HG02571 (cell line): Measurements from ENCODE around the gene OSBPL3.
"Not testable (repeated sequence)": the region's sequence is repeated elsewhere in the genome, so short reads cannot be mapped to it uniquely, and the experiment has no call there.

Experiments used
- ATAC-seq: cut with Tn5 transposase; IDR thresholded peaks from one replicate; pipeline ENCODE4 v1.9.1; 2021; ENCODE audit warnings: mild to moderate bottlenecking, moderate library complexity; ENCODE audit not compliant: unreplicated experiment

Gene OSBPL3

GRCh38 chr7:24924375-24924774 is 55.6 kb downstream of the OSBPL3 start:
- no peak for ATAC-seq

GRCh38 chr7:24923172-24923865 is 56.7 kb downstream of the OSBPL3 start:
- ATAC-seq, result no peak

GRCh38 chr7:24922099-24922773 is 57.7 kb downstream of the OSBPL3 start:
- no peak for ATAC-seq

- ATAC-seq, result no peak
Observed at GRCh38 chr7:24921362-24921679, 58.7 kb downstream of the OSBPL3 start.

- ATAC-seq, result no peak
Observed at GRCh38 chr7:24920451-24921361, 59.3 kb downstream of the OSBPL3 start.

GRCh38 chr7:24917510-24918239 is 62.3 kb downstream of the OSBPL3 start:
- peak; percentile 51 for ATAC-seq

GRCh38 chr7:24916463-24917040 is 63.4 kb downstream of the OSBPL3 start:
- no peak for ATAC-seq

- ATAC-seq, result no peak
Observed at GRCh38 chr7:24914465-24914859, 65.5 kb downstream of the OSBPL3 start.

GRCh38 chr7:24913801-24914464 is 66.0 kb downstream of the OSBPL3 start:
- no peak for ATAC-seq

- ATAC-seq, result no peak
Observed at GRCh38 chr7:24912874-24913514, 67.0 kb downstream of the OSBPL3 start.

- ATAC-seq, result no peak
Observed at GRCh38 chr7:24912424-24912823, 67.6 kb downstream of the OSBPL3 start.

- ATAC-seq, result no peak
Observed at GRCh38 chr7:24911213-24911603, 68.8 kb downstream of the OSBPL3 start.

GRCh38 chr7:24910551-24911212 is 69.3 kb downstream of the OSBPL3 start:
- no peak for ATAC-seq

- no peak for ATAC-seq
Observed at GRCh38 chr7:24908727-24909126, 71.3 kb downstream of the OSBPL3 start.

- ATAC-seq, result no peak
Observed at GRCh38 chr7:24908166-24908565, 71.8 kb downstream of the OSBPL3 start.

GRCh38 chr7:24907311-24907886 is 72.6 kb downstream of the OSBPL3 start:
- ATAC-seq, result peak; percentile 58

GRCh38 chr7:24905996-24906770 is 73.8 kb downstream of the OSBPL3 start:
- no peak for ATAC-seq

- ATAC-seq, result not testable (repeated sequence)
Observed at GRCh38 chr7:24903992-24904391, 76.0 kb downstream of the OSBPL3 start.
